Measurements from ENCODE around the gene FAS.

FAS gene

GRCh38 chr10:88963318-88963717 is 27.3 kb upstream of the FAS start:
- H2AFZ ChIP-seq (ENCODE audit: low read depth, low read length): no peak overlapping the region
- TF ChIP-seq EZH2phosphoT487 (IDR thresholded peaks at IDR 0.05; ENCODE audit: low read depth) (no peak), CTCF (IDR thresholded peaks at IDR 0.05; ENCODE audit: low read depth, low read length) (no peak)
- no peaks in the 10 kb centered on the region for H3K36me3 ChIP-seq (replicated peaks; ENCODE audit: low read depth, low read length)
- H3K27me3 ChIP-seq (ENCODE audit: low read depth, low read length): no peaks in the 10 kb centered on the region
- H3K4me3 ChIP-seq (ENCODE audit: low read length): no peak overlapping the region
- no peaks in the 10 kb centered on the region for H3K79me2 ChIP-seq (ENCODE audit: low read length)
- H3K4me2 ChIP-seq (ENCODE audit: low read length): no peak overlapping the region
- H3K9me3 ChIP-seq (ENCODE audit: insufficient read depth, low read length): no peaks in the 10 kb centered on the region
- H4K20me1 ChIP-seq (ENCODE audit: insufficient read depth, low read length): no peaks in the 10 kb centered on the region
- H3K4me1 ChIP-seq (ENCODE audit: low read length): no peaks in the 10 kb centered on the region
- no peak overlapping the region for H3K27ac ChIP-seq (ENCODE audit: low read length)
- H3K9ac ChIP-seq (ENCODE audit: low read length): no peak overlapping the region

DNA sequence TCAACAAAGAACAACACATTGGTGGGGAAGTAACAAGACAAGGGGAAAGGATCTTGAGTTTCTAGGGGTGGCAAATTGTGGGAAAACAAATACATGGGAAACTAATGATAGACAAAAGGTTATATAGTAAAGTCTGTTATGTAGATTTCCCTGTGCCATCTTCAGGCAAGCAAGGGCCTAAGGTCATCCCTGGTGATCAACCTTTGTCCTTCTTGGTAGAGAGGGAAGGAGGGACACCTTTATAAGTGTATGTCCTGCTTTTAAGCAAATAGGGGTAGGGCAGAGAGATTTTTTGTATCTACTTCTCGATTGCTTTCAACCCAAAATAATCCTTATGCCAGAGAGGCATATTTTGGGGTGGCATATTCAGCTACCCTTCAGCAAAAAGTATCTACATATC is 26.2 kb upstream of the FAS start:
- Histone ChIP-seq H3K9ac (ENCODE audit: low read length) (no peak overlapping the region), H2AFZ (ENCODE audit: low read depth, low read length) (no peak overlapping the region), H3K9me3 (ENCODE audit: insufficient read depth, low read length) (no peaks in the 10 kb centered on the region), H4K20me1 (ENCODE audit: insufficient read depth, low read length) (no peaks in the 10 kb centered on the region), H3K4me1 (ENCODE audit: low read length) (no peaks in the 10 kb centered on the region), H3K27me3 (ENCODE audit: low read depth, low read length) (no peaks in the 10 kb centered on the region), H3K36me3 (replicated peaks; ENCODE audit: low read depth, low read length) (no peaks in the 10 kb centered on the region), H3K27ac (ENCODE audit: low read length) (no peak overlapping the region), H3K4me2 (ENCODE audit: low read length) (no peak overlapping the region), H3K4me3 (ENCODE audit: low read length) (no peak overlapping the region), H3K79me2 (ENCODE audit: low read length) (no peaks in the 10 kb centered on the region)
- no peak for TF ChIP-seq CTCF (IDR thresholded peaks at IDR 0.05; ENCODE audit: low read depth, low read length)
- TF ChIP-seq EZH2phosphoT487 (IDR thresholded peaks at IDR 0.05; ENCODE audit: low read depth): no peak

DNA sequence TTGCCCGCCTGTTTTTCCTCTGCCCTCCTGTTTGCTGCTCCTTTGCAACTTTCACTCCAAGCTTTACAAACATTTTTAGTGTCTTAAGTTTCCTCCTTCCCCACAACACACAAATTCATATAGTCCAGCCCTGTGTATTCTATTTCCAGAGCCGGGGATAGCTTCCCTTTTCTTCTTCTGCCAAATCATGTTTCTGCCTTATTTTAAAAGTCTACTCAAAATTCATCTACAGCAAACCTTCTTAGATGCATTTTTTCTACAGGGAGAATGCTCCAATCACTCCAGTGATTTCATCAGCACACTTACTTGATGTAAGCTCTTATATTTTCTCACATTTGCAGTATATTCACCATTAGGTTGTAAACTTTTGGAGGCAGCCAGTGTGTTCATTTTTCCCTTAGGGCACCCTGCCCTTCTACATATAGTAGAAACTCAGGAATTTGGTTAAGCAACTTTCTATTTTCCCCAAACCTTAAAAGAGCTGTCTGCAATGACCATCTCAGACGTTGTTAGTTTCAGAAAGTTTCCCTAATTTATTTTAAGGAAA is 25.7 kb upstream of the FAS start:
- Histone ChIP-seq H2AFZ (ENCODE audit: low read depth, low read length) (no peak overlapping the region), H3K4me2 (ENCODE audit: low read length) (no peak overlapping the region), H3K9ac (ENCODE audit: low read length) (no peak overlapping the region), H3K27me3 (ENCODE audit: low read depth, low read length) (no peaks in the 10 kb centered on the region), H4K20me1 (ENCODE audit: insufficient read depth, low read length) (no peaks in the 10 kb centered on the region), H3K79me2 (ENCODE audit: low read length) (no peaks in the 10 kb centered on the region), H3K9me3 (ENCODE audit: insufficient read depth, low read length) (no peaks in the 10 kb centered on the region), H3K4me1 (ENCODE audit: low read length) (no peaks in the 10 kb centered on the region), H3K36me3 (replicated peaks; ENCODE audit: low read depth, low read length) (no peaks in the 10 kb centered on the region), H3K27ac (ENCODE audit: low read length) (no peak overlapping the region), H3K4me3 (ENCODE audit: low read length) (no peak overlapping the region)
- no peak for TF ChIP-seq CTCF (IDR thresholded peaks at IDR 0.05; ENCODE audit: low read depth, low read length)
- TF ChIP-seq EZH2phosphoT487 (IDR thresholded peaks at IDR 0.05; ENCODE audit: low read depth): no peak

DNA sequence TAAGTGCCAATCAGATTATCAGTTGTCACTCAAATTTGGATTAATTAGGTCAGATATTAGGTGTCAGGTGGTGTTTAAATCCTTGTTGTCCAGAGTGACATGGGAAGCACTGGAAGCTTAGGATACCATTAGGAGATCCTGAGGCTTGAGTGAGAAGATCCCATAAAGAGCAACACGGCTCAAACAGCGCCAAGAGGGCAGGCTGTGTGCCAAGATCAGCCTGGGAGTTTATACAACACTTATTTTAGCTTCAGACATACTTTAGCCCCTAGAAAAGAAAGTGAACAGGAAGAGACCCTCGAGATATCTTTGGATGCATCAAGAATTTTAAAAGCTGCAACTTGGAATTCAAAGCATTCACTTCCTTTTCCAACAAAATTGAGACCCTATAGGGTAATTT is 23.8 kb upstream of the FAS start:
- Histone ChIP-seq H3K27ac (ENCODE audit: low read length) (no peak overlapping the region), H2AFZ (ENCODE audit: low read depth, low read length) (no peak overlapping the region), H3K9ac (ENCODE audit: low read length) (no peak overlapping the region), H3K9me3 (ENCODE audit: insufficient read depth, low read length) (no peaks in the 10 kb centered on the region), H3K27me3 (ENCODE audit: low read depth, low read length) (no peaks in the 10 kb centered on the region), H3K4me2 (ENCODE audit: low read length) (no peak overlapping the region), H4K20me1 (ENCODE audit: insufficient read depth, low read length) (no peaks in the 10 kb centered on the region), H3K4me1 (ENCODE audit: low read length) (no peaks in the 10 kb centered on the region), H3K36me3 (replicated peaks; ENCODE audit: low read depth, low read length) (no peaks in the 10 kb centered on the region), H3K4me3 (ENCODE audit: low read length) (no peak overlapping the region), H3K79me2 (ENCODE audit: low read length) (no peaks in the 10 kb centered on the region)
- TF ChIP-seq CTCF (IDR thresholded peaks at IDR 0.05; ENCODE audit: low read depth, low read length) (no peak), EZH2phosphoT487 (IDR thresholded peaks at IDR 0.05; ENCODE audit: low read depth) (no peak)
